Esophagus squamous epithelium (tissue), 4 donors: ENCODE results near the gene ABO.

Experiments
- POLR2A ChIP-seq, 4 donors: fragments of 450-650 bp; IDR thresholded peaks; one replicate each; pipeline ENCODE4 v1.6.1; 2017; ENCODE audit warnings: antibody characterized with exemption in 4 of 4, mild to moderate bottlenecking in 4 of 4, moderate library complexity in 3 of 4
- TF ChIP-seq, protein P1 (sequence below), 6 experiments: fragments of 450-650 bp in 4 of 6; fragments of 200-600 bp in 2 of 6; sonication (generic) in 2 of 6; IDR thresholded peaks; one replicate each; pipeline ENCODE4 v1.5.1; 2016 to 2019; ENCODE audit warnings: antibody characterized with exemption in 6 of 6, mild to moderate bottlenecking in 4 of 6, moderate library complexity in 4 of 6

- TF ChIP-seq, protein P1, sequence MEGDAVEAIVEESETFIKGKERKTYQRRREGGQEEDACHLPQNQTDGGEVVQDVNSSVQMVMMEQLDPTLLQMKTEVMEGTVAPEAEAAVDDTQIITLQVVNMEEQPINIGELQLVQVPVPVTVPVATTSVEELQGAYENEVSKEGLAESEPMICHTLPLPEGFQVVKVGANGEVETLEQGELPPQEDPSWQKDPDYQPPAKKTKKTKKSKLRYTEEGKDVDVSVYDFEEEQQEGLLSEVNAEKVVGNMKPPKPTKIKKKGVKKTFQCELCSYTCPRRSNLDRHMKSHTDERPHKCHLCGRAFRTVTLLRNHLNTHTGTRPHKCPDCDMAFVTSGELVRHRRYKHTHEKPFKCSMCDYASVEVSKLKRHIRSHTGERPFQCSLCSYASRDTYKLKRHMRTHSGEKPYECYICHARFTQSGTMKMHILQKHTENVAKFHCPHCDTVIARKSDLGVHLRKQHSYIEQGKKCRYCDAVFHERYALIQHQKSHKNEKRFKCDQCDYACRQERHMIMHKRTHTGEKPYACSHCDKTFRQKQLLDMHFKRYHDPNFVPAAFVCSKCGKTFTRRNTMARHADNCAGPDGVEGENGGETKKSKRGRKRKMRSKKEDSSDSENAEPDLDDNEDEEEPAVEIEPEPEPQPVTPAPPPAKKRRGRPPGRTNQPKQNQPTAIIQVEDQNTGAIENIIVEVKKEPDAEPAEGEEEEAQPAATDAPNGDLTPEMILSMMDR (IDR thresholded peaks at IDR 0.05): no peak
- TF ChIP-seq POLR2A (IDR thresholded peaks at IDR 0.05): no peak
Measured at GRCh38 chr9:133227242-133227860, 47.6 kb downstream of the ABO start.
